ENCODE results near the gene NELL1.

The NELL1 gene

DNA sequence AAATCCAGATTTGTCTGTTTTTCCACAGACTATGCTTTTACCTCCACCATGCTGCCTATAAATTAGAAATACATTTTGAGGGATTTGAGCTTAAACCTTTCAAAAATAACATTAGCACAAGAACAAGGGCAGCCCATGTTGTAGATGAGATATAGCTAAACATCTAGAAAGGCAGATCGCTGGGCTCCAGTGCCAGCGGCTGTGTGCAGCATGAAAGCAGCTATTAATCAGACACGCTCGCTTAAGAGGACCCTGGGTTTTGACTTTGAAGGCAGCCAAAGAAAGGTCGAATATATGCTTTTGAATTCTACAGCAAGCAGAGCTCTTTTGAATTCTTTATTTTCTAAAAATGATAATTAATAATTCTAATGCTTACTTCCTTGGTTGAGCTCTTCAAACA is 684.0 kb downstream of the NELL1 start:
- TF ChIP-seq, protein P1, sequence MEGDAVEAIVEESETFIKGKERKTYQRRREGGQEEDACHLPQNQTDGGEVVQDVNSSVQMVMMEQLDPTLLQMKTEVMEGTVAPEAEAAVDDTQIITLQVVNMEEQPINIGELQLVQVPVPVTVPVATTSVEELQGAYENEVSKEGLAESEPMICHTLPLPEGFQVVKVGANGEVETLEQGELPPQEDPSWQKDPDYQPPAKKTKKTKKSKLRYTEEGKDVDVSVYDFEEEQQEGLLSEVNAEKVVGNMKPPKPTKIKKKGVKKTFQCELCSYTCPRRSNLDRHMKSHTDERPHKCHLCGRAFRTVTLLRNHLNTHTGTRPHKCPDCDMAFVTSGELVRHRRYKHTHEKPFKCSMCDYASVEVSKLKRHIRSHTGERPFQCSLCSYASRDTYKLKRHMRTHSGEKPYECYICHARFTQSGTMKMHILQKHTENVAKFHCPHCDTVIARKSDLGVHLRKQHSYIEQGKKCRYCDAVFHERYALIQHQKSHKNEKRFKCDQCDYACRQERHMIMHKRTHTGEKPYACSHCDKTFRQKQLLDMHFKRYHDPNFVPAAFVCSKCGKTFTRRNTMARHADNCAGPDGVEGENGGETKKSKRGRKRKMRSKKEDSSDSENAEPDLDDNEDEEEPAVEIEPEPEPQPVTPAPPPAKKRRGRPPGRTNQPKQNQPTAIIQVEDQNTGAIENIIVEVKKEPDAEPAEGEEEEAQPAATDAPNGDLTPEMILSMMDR (IDR thresholded peaks at IDR 0.05; ENCODE audit: low read depth, low read length, missing control alignments): no peak
- no peak for DNase-seq (ENCODE audit: low read depth)
- in situ Hi-C loops (cut with HindIII; ENCODE audit: low sequenced_read_pairs): no loop called here
- no peak overlapping the region for H3K4me3 ChIP-seq (ENCODE audit: low read depth, low read length)

DNA sequence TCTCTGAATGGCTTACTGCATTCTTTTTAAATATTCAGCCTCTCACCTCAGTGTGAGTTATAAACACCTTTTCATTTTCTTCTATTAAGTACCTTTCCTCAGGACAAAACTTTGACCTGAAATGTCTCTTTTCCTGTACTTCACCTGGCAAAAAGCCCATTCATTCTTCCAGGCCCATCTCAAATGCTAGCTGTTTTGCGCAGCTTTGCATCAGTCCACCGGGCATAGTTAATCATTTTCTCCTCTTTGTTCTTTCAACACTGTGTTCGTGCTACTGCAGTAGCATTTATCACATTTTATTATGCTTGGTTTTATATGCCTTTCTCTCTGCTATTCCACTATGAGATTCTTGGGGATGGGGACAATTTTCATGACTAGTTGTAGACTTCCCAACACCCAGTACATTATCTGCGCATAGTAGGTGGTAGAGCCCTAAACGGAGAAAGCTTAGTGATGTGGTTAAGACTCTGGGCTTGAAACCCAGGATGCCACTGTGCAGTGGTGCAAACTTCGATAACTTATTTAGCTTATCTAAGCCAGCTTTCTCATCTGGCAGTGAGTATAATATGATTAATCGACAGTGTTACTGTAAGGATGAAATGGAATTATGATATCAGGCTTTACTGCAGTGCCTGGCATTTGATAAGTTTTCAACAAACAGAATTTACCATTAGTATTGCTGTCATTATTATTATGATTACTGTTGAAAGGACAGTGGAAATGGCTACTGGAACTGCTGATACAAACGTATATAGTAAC is 695.7 kb downstream of the NELL1 start:
- in situ Hi-C loops (cut with HindIII; ENCODE audit: low sequenced_read_pairs): no loop called here
- TF ChIP-seq, protein P1 (IDR thresholded peaks at IDR 0.05; ENCODE audit: low read depth, low read length, missing control alignments): no peak
- DNase-seq (ENCODE audit: low read depth): no peak
- no peak overlapping the region for H3K4me3 ChIP-seq (ENCODE audit: low read depth, low read length)

DNA sequence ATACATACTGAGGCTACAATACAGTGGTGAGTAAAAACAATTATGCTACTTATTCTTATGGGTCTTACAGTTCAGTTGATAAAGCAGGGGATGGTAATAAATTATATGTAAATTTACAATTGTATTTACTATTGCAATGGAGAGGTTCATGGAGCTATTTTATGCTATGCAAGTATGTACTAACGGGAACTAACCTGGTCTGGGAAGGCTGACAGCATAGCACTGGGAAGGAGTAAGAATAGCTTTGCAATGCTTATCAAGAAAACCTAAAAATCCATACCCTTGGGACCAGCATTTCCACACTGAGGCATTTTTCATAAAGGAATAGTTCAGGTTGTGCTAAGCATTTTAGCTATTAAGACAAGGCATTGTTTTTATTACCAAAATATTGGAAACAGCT is 700.6 kb downstream of the NELL1 start:
- H3K4me3 ChIP-seq (ENCODE audit: low read depth, low read length): no peak overlapping the region
- no peak for DNase-seq (ENCODE audit: low read depth)
- in situ Hi-C loops (cut with HindIII; ENCODE audit: low sequenced_read_pairs): no loop called here
- TF ChIP-seq, protein P1 (IDR thresholded peaks at IDR 0.05; ENCODE audit: low read depth, low read length, missing control alignments): no peak

DNA sequence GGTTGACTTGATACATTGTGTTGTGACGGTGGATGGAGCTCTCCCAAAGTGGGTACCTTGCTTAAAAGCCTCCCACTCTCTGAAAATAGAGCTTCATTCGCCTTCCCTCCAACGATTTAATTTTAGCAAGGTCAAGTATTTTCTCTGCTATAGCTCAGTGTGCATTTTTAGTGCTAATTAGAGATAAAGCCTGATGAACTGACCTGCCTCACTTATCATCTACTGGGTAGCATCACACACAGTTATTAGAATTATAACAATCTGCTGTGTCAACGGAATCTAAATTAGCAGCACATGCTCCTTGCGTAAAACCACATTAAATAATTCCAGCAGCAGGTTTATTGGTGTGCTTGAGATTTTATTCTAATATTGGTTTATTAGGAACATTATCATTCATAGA is 701.7 kb downstream of the NELL1 start:
- H3K4me3 ChIP-seq (ENCODE audit: low read depth, low read length): no peak overlapping the region
- TF ChIP-seq, protein P1 (IDR thresholded peaks at IDR 0.05; ENCODE audit: low read depth, low read length, missing control alignments): no peak
- DNase-seq (ENCODE audit: low read depth): no peak
- in situ Hi-C loops (cut with HindIII; ENCODE audit: low sequenced_read_pairs): no loop called here

DNA sequence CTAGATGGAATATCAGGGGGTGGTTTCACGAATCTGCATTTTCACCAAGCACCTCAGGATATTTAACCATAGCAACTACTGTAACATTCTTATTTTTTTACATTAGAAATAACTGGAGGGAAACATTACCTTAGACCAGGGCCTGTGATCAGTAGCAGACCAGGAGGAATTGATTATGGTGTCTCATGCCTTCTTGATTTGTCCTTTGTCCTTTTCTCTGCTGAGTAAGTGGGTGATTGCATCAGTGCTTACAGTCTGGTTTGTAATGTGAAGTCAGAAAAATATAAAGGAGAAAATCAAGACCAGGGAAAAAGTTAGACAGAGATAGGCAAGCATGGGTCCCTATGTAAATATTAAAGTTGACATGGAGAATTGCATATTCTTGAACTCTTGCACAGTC is 703.3 kb downstream of the NELL1 start:
- in situ Hi-C loops (cut with HindIII; ENCODE audit: low sequenced_read_pairs): no loop called here
- TF ChIP-seq, protein P1 (IDR thresholded peaks at IDR 0.05; ENCODE audit: low read depth, low read length, missing control alignments): no peak
- no peak overlapping the region for H3K4me3 ChIP-seq (ENCODE audit: low read depth, low read length)
- DNase-seq (ENCODE audit: low read depth): no peak

DNA sequence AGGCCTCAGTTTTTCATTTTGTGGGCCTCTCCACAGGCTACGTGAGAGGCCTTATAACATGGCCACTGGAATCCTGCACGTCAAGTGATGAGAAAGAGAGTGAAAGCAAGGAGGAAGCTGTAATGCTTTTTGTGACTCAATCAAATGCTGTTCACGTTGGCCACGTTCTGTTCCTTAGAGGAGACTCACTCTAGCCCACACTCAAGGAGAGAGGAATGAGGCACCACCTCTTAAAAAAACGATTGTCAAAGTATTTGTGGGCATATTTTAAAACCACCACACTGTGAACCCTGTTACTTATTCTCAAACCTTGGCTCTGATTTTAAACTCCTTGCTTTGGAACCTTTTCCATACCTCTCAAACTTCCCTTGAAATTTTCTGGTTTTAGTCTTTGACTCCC is 705.0 kb downstream of the NELL1 start:
- TF ChIP-seq, protein P1 (IDR thresholded peaks at IDR 0.05; ENCODE audit: low read depth, low read length, missing control alignments): no peak
- in situ Hi-C loops (cut with HindIII; ENCODE audit: low sequenced_read_pairs): no loop called here
- H3K4me3 ChIP-seq (ENCODE audit: low read depth, low read length): no peak overlapping the region
- DNase-seq (ENCODE audit: low read depth): no peak
